Lung (tissue), 12 donors: Measurements from ENCODE around the gene HPGDS. TPM values are rescaled to one million over a fixed set of nuclear protein-coding genes. Genes with fewer than 3 reads are reported as not detected.

ENCODE experiments used
- ATAC-seq: fragments of 200-7000 bp; cut with Tn5 transposase; one replicate; pipeline ENCODE4 v1.9.1; 2020; ENCODE audit warnings: moderate number of reproducible peaks; ENCODE audit not compliant: insufficient read depth, low FRiP score
- DNase-seq, 3 donors: peaks; one replicate each; pipeline ENCODE4 v3.0.0-alpha.2; 2013 to 2017
- H3K27ac ChIP-seq, 2 donors: one replicate each; pipeline ENCODE4 v1.5.1; 2013; ENCODE audit warnings: mild to moderate bottlenecking in 2 of 2, moderate library complexity in 2 of 2, control low read depth in 1 of 2, inconsistent platforms in 1 of 2, low read depth in 1 of 2, low read length in 1 of 2
- H3K27me3 ChIP-seq, 3 donors: one replicate each; pipeline ENCODE4 v1.5.1; 2013; ENCODE audit warnings: low read length in 2 of 3; ENCODE audit not compliant: control insufficient read depth in 3 of 3, insufficient read depth in 3 of 3
- H3K36me3 ChIP-seq, 4 donors: one replicate each; pipeline ENCODE4 v1.5.1; 2013; ENCODE audit warnings: low read length in 4 of 4, mild to moderate bottlenecking in 1 of 4, moderate library complexity in 1 of 4; ENCODE audit not compliant: control insufficient read depth in 4 of 4, insufficient read depth in 4 of 4
- H3K4me1 ChIP-seq, 5 donors: one replicate each; pipeline ENCODE4 v1.5.1; 2013; ENCODE audit warnings: low read length in 5 of 5, mild to moderate bottlenecking in 2 of 5, moderate library complexity in 1 of 5; ENCODE audit not compliant: control insufficient read depth in 5 of 5, insufficient read depth in 5 of 5
- H3K4me3 ChIP-seq: one replicate; pipeline ENCODE4 v1.5.1; 2013; ENCODE audit warnings: mild to moderate bottlenecking, control low read depth, moderate library complexity
- H3K9ac ChIP-seq, 2 donors: one replicate each; pipeline ENCODE4 v1.5.1; 2013; ENCODE audit warnings: low read length in 2 of 2, control low read depth in 1 of 2; ENCODE audit not compliant: insufficient read depth in 1 of 2
- H3K9me3 ChIP-seq, 4 donors: one replicate each; pipeline ENCODE4 v1.5.1; 2013; ENCODE audit warnings: low read length in 3 of 4, mild to moderate bottlenecking in 1 of 4, moderate library complexity in 1 of 4; ENCODE audit not compliant: control insufficient read depth in 4 of 4, insufficient read depth in 3 of 4
- CTCF ChIP-seq: IDR thresholded peaks from 2 replicates; pipeline ENCODE4 v1.5.1; 2012; ENCODE audit warnings: mild to moderate bottlenecking; ENCODE audit errors: control extremely low read depth, extremely low read depth
- WGBS, 2 donors: extraction: QIAGEN DNeasy Blood & Tissue Kit; methylation state at CpG; one replicate each; pipeline ENCODE4 v1.1.7; 2013; 5-methylcytosine and 5-hydroxymethylcytosine counted together
- polyA plus RNA-seq, 2 donors: library from polyadenylated mRNA; stranded (reverse); fragments of 200-250 nt; gene quantifications; one replicate each; pipeline ENCODE4 v1.2.1, GENCODE V29; 2013
- total RNA-seq, 2 donors: library from RNA; depleted of rRNA in 1 of 2; stranded (reverse); fragments of >200 nt in 1 of 2; gene quantifications; one replicate each; pipeline ENCODE4 v1.2.1, GENCODE V29; 2014 to 2021
- donor health status: control.
- donor health status: control.
- donor health status: Bipolar disorder and iron deficiency.
- donor health status: healthy.
- donor health status: DM: yes; HTN: yes; CAD: no.

Gene HPGDS
- total and polyA plus RNA-seq, 4 donors: 0.65 to 7.0 (median 2.3) TPM

- 70 to 81% methylated on average over 3 of the region's 3 CpGs for WGBS, 2 donors
- Histone ChIP-seq H3K36me3 (peaks cover 8 to 46% (median 31%) of the 10 kb centered on the region in 4 donors), H3K4me3 (no peak overlapping the region), H3K27ac (no peak overlapping the region), H3K9ac (no peak overlapping the region), H3K9me3 (no peaks in the 10 kb centered on the region), H3K4me1 (peaks cover 0 to 17% (median 0%) of the 10 kb centered on the region in 5 donors), H3K27me3 (no peaks in the 10 kb centered on the region)
- DNase-seq (peak in 2 of 3 donors; percentile 84 to 86), ATAC-seq (no peak)
- no peak for TF ChIP-seq CTCF
Measured at GRCh38 chr4:94277534-94277933, 65.1 kb downstream of the HPGDS start.

GRCh38 chr4:94276204-94276603, 66.4 kb downstream of the HPGDS start:
- Histone ChIP-seq H3K9me3 (no peaks in the 10 kb centered on the region), H3K36me3 (peaks cover 6 to 48% (median 28%) of the 10 kb centered on the region in 4 donors), H3K27ac (no peak overlapping the region), H3K9ac (no peak overlapping the region), H3K4me3 (no peak overlapping the region), H3K27me3 (no peaks in the 10 kb centered on the region), H3K4me1 (peaks cover 0 to 17% (median 0%) of the 10 kb centered on the region in 5 donors)
- ATAC-seq (no peak), DNase-seq (peak in 2 of 3 donors; percentile 16 to 29)
- no peak for TF ChIP-seq CTCF
- 94 to 95% methylated on average over 7 of the region's 7 CpGs for WGBS, 2 donors

- DNase-seq (no peak), ATAC-seq (no peak)
- Histone ChIP-seq H3K9ac (no peak overlapping the region), H3K27ac (no peak overlapping the region), H3K4me1 (peaks cover 0 to 17% (median 0%) of the 10 kb centered on the region in 5 donors), H3K36me3 (peaks cover 6 to 44% (median 25%) of the 10 kb centered on the region in 4 donors), H3K27me3 (no peaks in the 10 kb centered on the region), H3K4me3 (no peak overlapping the region), H3K9me3 (no peaks in the 10 kb centered on the region)
- TF ChIP-seq CTCF: no peak
- WGBS, 2 donors: 94% methylated on average over 3 of the region's 3 CpGs
Measured at GRCh38 chr4:94274912-94275311, 67.7 kb downstream of the HPGDS start.

GRCh38 chr4:94271248-94271647, 71.4 kb downstream of the HPGDS start:
- H3K27ac ChIP-seq: no peak overlapping the region
- H3K9me3 ChIP-seq: no peaks in the 10 kb centered on the region
- no peak for ATAC-seq
- WGBS, 2 donors: 73 to 78% methylated on average over 2 of the region's 2 CpGs
- TF ChIP-seq CTCF: no peak
- peaks cover 0 to 2% (median 0%) of the 10 kb centered on the region in 5 donors for H3K4me1 ChIP-seq
- no peak overlapping the region for H3K9ac ChIP-seq
- DNase-seq: no peak
- H3K4me3 ChIP-seq: no peak overlapping the region
- H3K27me3 ChIP-seq: no peaks in the 10 kb centered on the region
- H3K36me3 ChIP-seq: peaks cover 3 to 28% (median 16%) of the 10 kb centered on the region in 4 donors
